G401 (cell line): ENCODE data around the gene TP53I3. TPM values are rescaled to one million over a fixed set of nuclear protein-coding genes. Genes with fewer than 3 reads are reported as not detected.
"Not testable (repeated sequence)": the region's sequence is repeated elsewhere in the genome, so short reads cannot be mapped to it uniquely, and the experiment has no call there.

Experiments used
- DNase-seq: peaks from one replicate; pipeline ENCODE4 v3.0.0-alpha.2; 2015; ENCODE audit warnings: low spot score
- in situ Hi-C: cut with HindIII; loops from 2 replicates; pipeline ENCODE4 v1.10.0; 2016; ENCODE audit warnings: low sequenced_read_pairs, mixed read lengths
- total RNA-seq: library from RNA; depleted of rRNA; stranded (reverse); fragments of >200 nt; shearing (Covaris generic); gene quantifications from 2 replicates; pipeline ENCODE4 v1.2.3, GENCODE V29; 2014

The TP53I3 gene
- total RNA-seq, 1 experiment from 2014 or later, result 47.6 TPM

- DNase-seq, result no peak
- in situ Hi-C loops, result no loop called here
These were observed 10.8 kb downstream of the TP53I3 start for GRCh38 chr2:24073816-24074215.

GRCh38 chr2:24072259-24072658 lies 12.4 kb downstream of the TP53I3 start:
- in situ Hi-C loops, result no loop called here
- DNase-seq, result no peak

DNA sequence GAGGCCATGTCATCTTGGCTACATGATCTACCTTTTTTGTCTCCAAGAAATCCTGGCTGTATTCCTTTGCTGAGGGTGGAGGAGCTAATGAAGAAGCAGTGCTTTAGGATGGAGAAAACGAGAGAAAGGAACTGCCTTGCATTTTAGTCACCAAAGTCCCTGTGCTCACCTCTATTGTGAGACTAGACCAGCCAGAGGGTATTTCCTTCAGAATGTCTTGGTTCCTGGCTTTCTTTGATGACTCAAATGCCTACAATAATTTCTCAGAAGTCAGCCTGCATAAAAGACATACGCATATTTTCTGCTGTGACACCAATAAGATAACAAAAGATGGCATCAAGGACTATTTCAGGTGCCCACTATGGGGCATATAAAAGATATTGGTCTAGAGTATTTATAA lies 19.3 kb downstream of the TP53I3 start:
- in situ Hi-C loops, result no loop called here
- DNase-seq, result no peak

DNA sequence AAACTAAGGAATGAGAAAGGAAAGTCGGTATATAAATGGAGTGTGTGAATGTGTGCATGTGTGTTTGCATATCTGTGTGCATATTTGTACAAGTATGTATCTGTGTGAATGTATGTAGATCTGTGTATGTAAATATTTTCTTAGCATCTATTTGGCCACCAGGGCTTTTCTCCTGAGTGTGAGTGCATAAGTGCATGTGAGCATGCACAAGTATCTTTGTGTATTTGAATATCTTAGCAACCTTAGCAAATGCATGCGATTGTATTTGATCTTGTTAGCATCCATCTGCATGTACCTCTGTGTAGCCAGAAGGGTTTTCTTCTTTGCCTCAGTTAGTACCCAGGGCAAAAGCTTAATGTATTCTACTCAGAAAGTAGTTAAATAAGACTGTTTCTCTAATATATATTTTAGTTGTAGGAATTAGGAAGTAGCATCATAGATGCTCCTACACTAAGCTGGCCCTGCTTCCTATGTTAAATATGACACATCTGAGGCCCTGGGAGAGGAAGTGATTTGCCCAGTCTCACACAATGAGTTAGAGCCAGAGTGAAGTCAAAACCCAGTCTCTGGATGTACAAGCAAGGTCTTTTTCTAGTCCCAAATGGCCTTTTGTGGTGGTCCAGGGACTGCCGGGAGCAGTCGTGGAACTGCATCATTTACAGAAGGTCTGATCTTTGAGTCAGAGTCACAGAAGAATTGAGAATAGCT lies 25.9 kb downstream of the TP53I3 start:
- in situ Hi-C loops, result no loop called here
- no peak for DNase-seq

GRCh38 chr2:24055750-24056149 lies 28.9 kb downstream of the TP53I3 start:
- DNase-seq, result no peak
- in situ Hi-C loops, result no loop called here

GRCh38 chr2:24054366-24055010 lies 30.1 kb downstream of the TP53I3 start:
- in situ Hi-C loops, result no loop called here
- DNase-seq, result peak; percentile 76

DNA sequence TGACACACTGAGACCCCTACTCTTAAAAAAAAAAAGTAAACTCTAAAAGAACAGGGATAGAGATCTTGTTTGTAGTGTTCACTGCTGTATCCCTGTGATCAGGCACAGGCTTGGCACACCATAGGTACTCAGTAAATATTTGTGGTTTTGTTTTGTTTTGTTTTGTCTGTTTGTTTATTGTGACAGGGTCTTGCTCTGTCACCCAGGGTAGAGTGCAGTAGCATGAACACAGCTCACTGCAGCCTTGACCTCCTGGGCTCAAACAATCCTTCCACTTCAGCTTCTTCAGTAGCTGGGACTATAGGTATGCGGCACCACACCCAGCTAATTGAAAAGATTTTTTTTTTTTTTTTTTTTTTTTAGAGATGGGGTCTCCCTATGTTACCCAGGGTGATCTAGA lies 31.7 kb downstream of the TP53I3 start:
- DNase-seq, result no peak
- in situ Hi-C loops, result no loop called here

DNA sequence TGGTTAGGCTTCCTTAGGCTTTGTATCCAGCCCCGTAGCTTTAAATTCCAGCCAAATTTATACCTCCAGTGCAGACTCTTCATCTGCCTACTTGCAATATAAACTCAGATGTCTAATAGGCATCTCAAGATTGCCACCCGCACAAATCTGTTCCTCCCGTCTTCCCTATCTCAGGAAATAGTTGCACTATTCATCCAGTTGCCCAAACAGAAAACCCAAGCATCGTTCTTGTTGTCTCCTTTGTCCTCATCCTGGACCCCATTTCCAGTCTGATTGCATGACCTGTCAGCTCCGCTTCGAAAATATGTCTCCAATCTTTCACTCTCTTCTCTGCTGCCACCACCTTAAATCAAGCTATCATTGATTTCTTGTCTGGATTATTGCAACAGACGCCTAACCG lies 32.8 kb downstream of the TP53I3 start:
- in situ Hi-C loops, result no loop called here
- no peak for DNase-seq

GRCh38 chr2:24050041-24050979 lies 34.3 kb downstream of the TP53I3 start:
- in situ Hi-C loops, result no loop called here
- DNase-seq, result peak; percentile 61

DNA sequence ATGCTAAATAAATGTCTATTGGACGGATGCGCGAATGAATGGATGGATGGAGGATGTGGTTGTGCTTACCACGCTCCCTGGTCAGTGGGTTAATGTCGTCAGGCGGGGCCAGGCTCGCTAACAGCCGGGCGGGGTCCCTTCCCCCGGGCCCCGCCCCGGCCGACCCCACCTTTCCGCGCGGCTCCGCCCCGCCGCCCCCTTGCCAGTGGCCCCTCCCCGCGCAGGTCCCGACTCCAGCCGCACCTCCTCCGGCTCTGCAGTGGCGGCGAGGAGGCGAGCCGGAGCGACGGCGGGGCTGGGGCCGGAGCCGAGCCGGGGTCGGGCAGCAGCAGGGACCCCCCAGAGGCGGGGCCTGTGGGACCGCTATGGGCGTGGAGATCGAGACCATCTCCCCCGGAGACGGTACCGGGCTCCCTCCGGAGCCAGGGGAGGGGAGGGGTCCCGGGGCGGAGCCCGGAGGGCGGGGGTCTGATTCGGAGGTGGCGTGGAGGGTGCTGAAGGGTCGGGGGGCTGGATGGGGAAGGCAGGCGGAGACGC lies 35.1 kb downstream of the TP53I3 start, which contains the start of gene FKBP1B:
Gene FKBP1B (plus strand): TSS at position 257 of the 537 bp plus-strand sequence. CDS start 109 bp downstream, at position 366.
- in situ Hi-C loops, result no loop called here
- DNase-seq, result peak; percentile 82

DNA sequence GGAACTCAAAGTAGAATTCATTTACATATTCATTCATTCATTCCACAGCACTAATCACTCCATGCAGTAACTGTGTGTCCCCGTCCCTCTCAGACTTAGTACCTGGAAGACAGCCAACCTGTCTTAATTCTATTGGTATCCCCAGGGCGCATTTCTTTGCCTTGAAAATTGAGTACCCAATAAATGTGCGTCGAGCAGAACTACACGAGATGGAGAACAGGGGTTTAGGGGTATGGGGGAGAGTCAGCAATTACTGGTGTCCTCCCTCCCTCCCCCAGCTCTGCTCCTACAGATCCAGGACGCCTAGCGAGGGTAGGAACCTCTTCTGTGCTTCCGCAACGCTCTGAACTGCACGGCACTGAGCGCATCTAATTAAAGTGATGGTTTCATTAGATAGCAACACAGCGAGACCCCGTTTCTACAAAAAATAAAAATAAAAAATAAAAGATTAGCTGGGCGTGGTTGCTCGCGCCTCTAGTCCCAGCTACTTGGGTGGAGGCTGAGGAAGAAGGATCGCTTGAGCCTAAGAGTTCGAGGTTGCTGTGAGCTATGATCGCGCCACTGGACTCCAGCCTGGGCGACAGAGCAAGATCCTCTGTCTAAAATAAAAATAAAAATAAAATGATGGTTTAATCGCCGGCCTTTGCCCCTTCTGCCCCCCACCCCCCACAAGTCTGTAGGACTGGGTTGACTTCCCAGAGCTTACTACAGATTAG lies 35.7 kb downstream of the TP53I3 start:
- in situ Hi-C loops, result no loop called here
- peak; percentile 47 for DNase-seq

DNA sequence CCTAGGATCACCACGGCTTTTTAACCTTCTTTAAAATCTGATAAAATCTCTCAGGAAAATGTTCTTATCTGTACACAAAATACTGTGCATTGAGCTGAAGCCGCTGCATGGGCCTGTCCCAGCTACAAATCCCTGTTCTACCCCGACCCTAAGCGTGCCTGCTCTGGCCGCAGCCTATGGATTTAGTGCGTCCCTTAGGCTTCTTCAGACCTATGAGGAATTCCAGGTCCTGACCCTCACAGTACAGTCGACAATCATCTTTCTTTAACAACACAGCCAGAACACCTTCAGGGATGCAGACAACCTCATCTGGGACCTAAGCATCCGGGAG lies 37.0 kb downstream of the TP53I3 start:
- no peak for DNase-seq
- in situ Hi-C loops, result no loop called here

DNA sequence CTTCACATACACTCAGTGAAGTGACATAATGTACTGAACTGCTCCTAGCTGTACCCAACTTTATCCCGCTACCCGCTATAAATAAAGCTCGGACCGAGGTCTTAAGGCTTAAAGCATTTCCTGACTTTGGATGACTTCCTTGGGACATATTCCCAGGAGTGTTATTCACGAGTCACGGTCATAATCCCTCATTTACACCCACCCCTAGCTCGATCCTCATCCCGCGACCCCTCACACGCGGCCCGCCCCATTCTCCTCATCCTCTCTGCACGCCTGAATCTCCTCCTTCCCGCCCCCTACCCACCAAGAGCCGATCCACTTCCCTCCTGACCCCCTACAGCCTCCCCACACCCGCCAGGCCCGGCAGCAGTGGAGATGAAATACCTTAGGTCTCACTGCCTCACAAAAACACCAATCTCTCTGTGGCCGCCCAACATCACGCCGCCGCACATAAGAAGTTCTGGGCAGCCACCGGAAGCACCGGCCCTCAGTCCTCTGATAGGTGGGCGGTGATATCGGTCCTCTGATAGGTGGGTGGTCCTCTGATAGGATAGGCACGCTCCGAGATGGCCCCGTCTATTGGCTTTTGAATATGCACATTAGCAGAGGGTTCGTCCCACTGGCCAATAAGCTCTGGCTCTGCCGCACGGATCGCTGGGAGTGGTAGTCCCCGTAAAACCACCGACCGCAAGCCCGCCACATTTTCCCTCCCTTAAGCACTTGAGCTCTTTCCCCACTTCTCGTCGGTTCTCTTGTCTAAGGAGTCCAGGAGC lies 37.5 kb downstream of the TP53I3 start, which contains the start of gene WDCP:
Gene WDCP (minus strand): TSS at position 462 of the 773 bp plus-strand sequence. CDS start 7,897 bp downstream, outside the sequence.
- DNase-seq, result peak; percentile 100
- in situ Hi-C loops, result no loop called here

GRCh38 chr2:24046599-24046929 lies 38.1 kb downstream of the TP53I3 start:
- in situ Hi-C loops, result no loop called here
- no peak for DNase-seq

GRCh38 chr2:24045511-24046508 lies 38.8 kb downstream of the TP53I3 start:
- in situ Hi-C loops, result no loop called here
- no peak for DNase-seq

DNA sequence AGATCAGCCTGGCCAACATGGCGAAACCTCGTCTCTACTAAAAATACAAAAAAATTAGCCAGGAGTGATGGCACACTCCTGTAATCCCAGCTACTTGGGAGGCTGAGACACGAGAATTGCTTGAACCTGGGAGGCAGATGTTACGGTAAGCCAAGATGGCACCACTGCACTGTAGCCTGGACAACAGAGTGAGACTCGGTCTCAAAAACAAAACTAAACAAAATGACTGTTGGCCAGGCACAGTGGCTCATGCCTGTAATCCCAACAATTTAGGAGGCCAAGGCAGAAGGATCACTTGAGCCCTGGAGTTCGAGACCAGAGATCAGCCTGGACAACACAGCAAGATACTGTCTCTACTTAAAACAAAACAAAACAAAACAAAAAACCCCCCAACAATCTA lies 41.5 kb downstream of the TP53I3 start:
- in situ Hi-C loops, DNase-seq: not testable (repeated sequence)

GRCh38 chr2:24040511-24040910 lies 44.1 kb downstream of the TP53I3 start:
- in situ Hi-C loops, result no loop called here
- DNase-seq, result no peak
